ENCODE results near the gene EDRF1. TPM values are rescaled to one million over a fixed set of nuclear protein-coding genes. Genes with fewer than 3 reads are reported as not detected.
A peak's percentile ranks its signal among the peaks of the same experiment; 100 is the strongest.

EDRF1 gene
- total RNA-seq, 6 experiments from 2014 or later, result 19.0 to 21.9 (median 20.2) TPM

DNA sequence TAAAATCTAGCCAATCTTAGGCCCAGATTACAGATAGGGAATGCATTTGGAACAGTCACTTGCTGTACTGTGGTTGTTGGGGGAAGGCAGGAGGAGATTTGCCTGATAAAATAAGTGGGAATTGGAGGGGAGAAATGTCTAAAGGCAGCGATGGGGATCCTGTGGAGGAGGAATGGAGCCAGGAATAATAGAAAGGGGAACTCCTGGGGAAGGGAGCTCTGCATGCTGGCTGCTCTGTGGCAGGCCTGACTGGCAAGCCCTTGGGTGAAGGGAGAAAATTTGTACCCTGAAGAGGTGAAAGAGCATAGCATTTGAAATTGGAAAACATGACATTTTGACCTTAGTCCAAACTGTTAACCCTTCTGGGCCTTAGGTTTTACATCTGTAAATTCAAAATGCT is 42.5 kb downstream of the EDRF1 start:
- H3K27ac Mint-ChIP-seq, result no peak overlapping the region
- no peaks in the 10 kb centered on the region for H3K9me3 Mint-ChIP-seq
- no peaks in the 10 kb centered on the region; the same call in 1 of the 2 replicates for H3K27me3 Mint-ChIP-seq (ENCODE audit: insufficient read depth)
- H3K36me3 Mint-ChIP-seq (ENCODE audit: low read depth), result peaks cover 46% of the 10 kb centered on the region
- TF ChIP-seq, protein P1, sequence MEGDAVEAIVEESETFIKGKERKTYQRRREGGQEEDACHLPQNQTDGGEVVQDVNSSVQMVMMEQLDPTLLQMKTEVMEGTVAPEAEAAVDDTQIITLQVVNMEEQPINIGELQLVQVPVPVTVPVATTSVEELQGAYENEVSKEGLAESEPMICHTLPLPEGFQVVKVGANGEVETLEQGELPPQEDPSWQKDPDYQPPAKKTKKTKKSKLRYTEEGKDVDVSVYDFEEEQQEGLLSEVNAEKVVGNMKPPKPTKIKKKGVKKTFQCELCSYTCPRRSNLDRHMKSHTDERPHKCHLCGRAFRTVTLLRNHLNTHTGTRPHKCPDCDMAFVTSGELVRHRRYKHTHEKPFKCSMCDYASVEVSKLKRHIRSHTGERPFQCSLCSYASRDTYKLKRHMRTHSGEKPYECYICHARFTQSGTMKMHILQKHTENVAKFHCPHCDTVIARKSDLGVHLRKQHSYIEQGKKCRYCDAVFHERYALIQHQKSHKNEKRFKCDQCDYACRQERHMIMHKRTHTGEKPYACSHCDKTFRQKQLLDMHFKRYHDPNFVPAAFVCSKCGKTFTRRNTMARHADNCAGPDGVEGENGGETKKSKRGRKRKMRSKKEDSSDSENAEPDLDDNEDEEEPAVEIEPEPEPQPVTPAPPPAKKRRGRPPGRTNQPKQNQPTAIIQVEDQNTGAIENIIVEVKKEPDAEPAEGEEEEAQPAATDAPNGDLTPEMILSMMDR (IDR thresholded peaks at IDR 0.05), result no peak
- no peak overlapping the region for H3K4me3 Mint-ChIP-seq
- DNase-seq, result no peak
- H3K4me1 Mint-ChIP-seq (ENCODE audit: low read depth), result no peaks in the 10 kb centered on the region

DNA sequence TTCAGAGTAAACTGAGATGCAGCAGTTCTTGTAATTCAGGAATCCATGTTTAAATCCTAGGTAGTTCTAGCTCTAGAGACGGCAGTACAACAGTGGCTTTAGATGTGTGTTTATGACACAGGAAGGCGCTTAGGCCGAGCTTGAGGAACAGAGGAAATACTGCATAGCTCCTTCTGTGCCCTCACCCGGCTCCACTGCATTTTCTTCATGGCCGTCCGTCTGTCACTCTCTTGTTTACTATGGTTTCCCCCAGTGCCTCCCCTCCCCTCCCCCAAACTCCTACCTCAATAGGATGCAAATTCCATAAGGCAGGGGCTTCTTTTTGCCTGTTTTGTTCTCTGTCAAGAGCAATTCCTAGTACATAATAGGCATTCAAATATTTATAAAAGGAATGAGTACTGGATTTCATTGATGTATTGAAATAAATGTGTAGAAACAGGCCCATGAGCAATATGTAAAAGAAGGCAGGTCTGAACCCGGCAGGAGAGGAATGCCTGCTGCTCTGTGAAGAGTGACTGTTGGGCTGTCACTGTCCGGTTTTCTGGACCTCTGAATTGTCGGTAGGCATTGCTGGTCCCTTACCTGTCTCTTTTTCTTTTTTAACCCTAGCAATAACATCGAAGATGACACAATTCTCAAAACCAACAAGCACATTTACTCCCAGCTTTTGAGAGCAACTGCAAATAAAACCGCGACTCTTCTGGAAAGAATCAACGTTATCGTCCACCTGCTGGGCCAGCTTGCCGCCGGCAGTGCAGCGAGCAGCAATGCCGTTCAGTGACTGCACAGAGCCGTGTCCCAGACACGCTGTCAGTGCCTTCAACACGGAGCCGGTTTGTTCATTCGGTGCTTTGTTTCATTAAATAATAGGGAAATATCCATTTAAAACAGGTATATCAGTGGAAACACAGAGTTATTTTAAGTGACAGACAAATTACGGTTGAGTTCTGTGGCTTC is 43.5 kb downstream of the EDRF1 start:
- Mint-ChIP-seq H3K27me3 (ENCODE audit: insufficient read depth) (no peaks in the 10 kb centered on the region; the same call in 1 of the 2 replicates), H3K36me3 (ENCODE audit: low read depth) (peaks cover 45% of the 10 kb centered on the region), H3K4me3 (no peak overlapping the region), H3K9me3 (no peaks in the 10 kb centered on the region), H3K4me1 (ENCODE audit: low read depth) (no peaks in the 10 kb centered on the region), H3K27ac (no peak overlapping the region)
- TF ChIP-seq, protein P1 (IDR thresholded peaks at IDR 0.05), result no peak
- no peak for DNase-seq

DNA sequence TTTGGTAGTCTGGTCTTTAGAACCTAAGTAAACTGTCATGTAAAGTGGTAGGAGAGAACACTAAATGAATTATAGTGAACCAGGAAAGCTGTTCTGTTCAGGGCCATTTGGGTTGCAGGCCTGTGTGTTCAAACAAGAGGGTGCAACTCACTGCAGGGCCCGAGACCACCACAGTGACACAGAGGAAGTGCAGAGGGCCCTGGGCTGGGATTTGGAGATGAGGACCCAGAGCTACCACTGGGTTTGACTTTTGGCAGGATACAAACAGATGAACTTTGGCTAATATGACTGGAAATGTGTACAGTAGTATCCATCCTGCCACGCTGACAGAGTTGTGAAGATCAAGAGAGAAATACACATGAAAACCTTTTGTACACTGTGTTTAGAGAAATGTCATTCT is 46.3 kb downstream of the EDRF1 start:
- TF ChIP-seq, protein P1 (IDR thresholded peaks at IDR 0.05), result no peak
- no peak for DNase-seq
- Mint-ChIP-seq H3K27me3 (ENCODE audit: insufficient read depth) (no peaks in the 10 kb centered on the region; the same call in 1 of the 2 replicates), H3K36me3 (ENCODE audit: low read depth) (peaks cover 32% of the 10 kb centered on the region), H3K9me3 (no peaks in the 10 kb centered on the region), H3K4me1 (ENCODE audit: low read depth) (no peaks in the 10 kb centered on the region), H3K27ac (no peak overlapping the region), H3K4me3 (no peak overlapping the region)

DNA sequence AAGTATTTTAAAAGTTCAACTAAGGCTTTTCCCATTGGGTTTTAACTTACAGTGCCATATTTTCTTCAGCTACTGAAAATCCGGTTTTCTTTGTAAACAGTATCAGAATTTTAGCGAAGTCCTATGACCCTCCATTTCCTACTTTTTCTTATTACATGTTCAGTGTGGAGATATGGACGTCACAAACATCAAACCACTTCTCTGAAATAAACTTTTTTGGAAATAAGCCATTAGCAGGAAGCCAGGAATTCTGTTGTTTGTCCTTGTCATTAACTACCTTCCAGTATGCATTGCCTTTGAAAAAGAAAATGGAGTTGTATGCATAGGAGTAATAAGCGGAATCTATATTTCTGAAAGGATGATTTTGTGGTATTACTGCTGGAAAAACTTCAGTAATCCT is 47.0 kb downstream of the EDRF1 start:
- no peaks in the 10 kb centered on the region; the same call in 1 of the 2 replicates for H3K27me3 Mint-ChIP-seq (ENCODE audit: insufficient read depth)
- H3K4me3 Mint-ChIP-seq, result no peak overlapping the region
- TF ChIP-seq, protein P1 (IDR thresholded peaks at IDR 0.05), result no peak
- H3K9me3 Mint-ChIP-seq, result no peaks in the 10 kb centered on the region
- no peak for DNase-seq
- H3K27ac Mint-ChIP-seq, result no peak overlapping the region
- peaks cover 28% of the 10 kb centered on the region for H3K36me3 Mint-ChIP-seq (ENCODE audit: low read depth)
- no peaks in the 10 kb centered on the region for H3K4me1 Mint-ChIP-seq (ENCODE audit: low read depth)

DNA sequence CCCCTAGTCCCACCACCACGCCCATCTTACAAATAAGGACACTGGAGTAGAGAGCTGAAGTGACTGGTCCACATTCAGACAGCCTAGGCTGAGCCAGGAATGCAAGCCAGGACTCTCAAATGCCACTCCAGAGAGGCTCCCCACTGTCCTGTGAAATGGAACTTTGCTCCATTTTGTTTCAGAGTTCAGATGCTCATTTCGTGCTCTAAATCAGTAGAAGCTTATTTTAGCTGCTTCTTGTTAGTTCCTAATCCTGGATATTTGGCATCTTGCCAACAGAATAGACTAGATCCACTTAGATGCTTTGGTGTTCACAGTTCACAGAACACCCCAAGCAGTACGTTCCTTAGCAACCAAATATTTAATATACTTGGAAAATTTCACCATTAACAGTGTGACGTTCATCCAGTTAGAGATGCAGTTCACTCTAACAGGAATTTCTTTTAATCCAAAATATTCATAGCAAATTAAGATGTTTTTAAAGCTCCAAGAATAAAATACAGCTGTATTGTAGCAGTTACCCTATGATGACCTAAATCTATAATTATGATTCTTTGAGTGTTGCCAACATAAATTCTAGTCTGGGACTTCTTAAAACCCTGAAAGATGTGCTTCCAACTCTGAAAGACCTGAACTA is 48.8 kb downstream of the EDRF1 start:
- TF ChIP-seq, protein P1 (IDR thresholded peaks at IDR 0.05), result no peak
- DNase-seq, result peak; percentile 13
- no peak overlapping the region for H3K4me3 Mint-ChIP-seq
- no peaks in the 10 kb centered on the region for H3K9me3 Mint-ChIP-seq
- no peaks in the 10 kb centered on the region for H3K27me3 Mint-ChIP-seq (ENCODE audit: insufficient read depth)
- no peak overlapping the region for H3K27ac Mint-ChIP-seq
- no peaks in the 10 kb centered on the region for H3K4me1 Mint-ChIP-seq (ENCODE audit: low read depth)
- H3K36me3 Mint-ChIP-seq (ENCODE audit: low read depth), result peaks cover 26% of the 10 kb centered on the region

Data from HFFc6 (cell line).